Measurements from ENCODE around the gene DCUN1D2.

The DCUN1D2 gene

DNA sequence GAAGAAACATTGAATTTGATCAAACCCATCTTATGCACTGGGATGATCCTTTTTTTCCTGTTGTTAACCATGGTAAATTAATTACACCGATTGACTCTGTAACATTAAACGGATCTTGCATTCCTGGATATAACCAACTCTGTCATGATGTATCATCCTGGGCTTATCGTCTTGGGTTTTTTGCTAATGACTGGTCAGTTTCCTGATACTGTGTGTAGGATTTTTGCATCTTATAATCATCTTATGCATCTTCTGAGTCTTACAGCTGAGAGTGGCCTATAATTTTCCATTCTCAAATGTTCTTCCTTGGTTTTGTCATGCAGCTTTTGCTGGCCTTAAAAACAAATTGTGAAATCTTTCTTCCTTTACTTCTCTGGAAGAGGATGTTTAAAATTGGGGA, 12.8 kb downstream of the DCUN1D2 start:
- no peak overlapping the region for H3K27ac ChIP-seq
- peaks cover 38% of the 10 kb centered on the region for H3K36me3 ChIP-seq
- no peak overlapping the region for H3K4me3 ChIP-seq (ENCODE audit: low read depth in 1 of 2, low read length in 1 of 2)
- H3K4me1 ChIP-seq (ENCODE audit: control insufficient read depth in 1 of 2, insufficient read depth in 1 of 2, low read depth in 1 of 2, low read length in 1 of 2) = peaks cover 7 to 8% of the 10 kb centered on the region in 2 experiments
- no peaks in the 10 kb centered on the region for H3K27me3 ChIP-seq
- TF ChIP-seq, protein P1, sequence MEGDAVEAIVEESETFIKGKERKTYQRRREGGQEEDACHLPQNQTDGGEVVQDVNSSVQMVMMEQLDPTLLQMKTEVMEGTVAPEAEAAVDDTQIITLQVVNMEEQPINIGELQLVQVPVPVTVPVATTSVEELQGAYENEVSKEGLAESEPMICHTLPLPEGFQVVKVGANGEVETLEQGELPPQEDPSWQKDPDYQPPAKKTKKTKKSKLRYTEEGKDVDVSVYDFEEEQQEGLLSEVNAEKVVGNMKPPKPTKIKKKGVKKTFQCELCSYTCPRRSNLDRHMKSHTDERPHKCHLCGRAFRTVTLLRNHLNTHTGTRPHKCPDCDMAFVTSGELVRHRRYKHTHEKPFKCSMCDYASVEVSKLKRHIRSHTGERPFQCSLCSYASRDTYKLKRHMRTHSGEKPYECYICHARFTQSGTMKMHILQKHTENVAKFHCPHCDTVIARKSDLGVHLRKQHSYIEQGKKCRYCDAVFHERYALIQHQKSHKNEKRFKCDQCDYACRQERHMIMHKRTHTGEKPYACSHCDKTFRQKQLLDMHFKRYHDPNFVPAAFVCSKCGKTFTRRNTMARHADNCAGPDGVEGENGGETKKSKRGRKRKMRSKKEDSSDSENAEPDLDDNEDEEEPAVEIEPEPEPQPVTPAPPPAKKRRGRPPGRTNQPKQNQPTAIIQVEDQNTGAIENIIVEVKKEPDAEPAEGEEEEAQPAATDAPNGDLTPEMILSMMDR (IDR thresholded peaks at IDR 0.05) = no peak
- no peaks in the 10 kb centered on the region for H3K9me3 ChIP-seq

DNA sequence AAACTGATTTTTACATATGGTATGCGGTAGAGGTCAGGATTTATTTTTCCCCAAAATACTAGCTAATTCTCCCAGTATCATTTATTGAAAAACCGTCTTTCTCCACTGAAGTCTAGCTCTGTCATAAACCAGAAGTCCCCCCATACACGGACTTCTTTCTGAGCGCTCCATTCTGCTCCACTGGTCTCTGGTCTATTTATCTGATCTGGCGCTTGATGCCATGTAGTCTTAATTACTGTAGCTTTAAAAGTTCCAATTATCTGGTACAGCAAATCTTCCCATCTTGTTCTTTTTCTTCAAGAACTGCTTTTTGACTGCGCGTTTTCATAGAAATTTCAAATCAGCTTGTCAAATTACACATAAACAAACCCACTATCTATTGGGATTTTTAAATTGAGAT, 13.7 kb downstream of the DCUN1D2 start:
- H3K36me3 ChIP-seq = peaks cover 45% of the 10 kb centered on the region

DNA sequence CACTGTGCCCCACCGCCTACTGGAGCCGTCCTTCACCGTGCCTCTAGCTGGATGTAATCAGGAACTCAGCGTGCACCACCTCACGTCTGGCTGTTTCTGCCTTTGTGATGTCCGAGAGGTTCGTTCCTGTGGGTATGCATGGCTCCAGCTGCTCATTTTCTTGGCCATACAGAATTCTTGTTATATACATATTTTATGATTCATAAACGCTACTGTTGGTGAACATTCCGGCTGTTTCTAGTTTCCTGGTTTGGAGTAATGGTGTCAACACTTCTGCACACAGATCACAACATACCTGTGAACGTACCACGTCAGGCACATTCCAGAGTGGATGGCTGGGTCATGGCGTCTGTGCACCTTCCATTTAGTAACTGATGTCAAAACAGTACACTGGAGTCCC, 14.6 kb downstream of the DCUN1D2 start:
- Histone ChIP-seq H3K36me3 (peaks cover 50% of the 10 kb centered on the region), H3K9me3 (no peaks in the 10 kb centered on the region), H3K4me3 (ENCODE audit: low read depth in 1 of 2, low read length in 1 of 2) (no peak overlapping the region), H3K4me1 (ENCODE audit: control insufficient read depth in 1 of 2, insufficient read depth in 1 of 2, low read depth in 1 of 2, low read length in 1 of 2) (peaks cover 7 to 8% of the 10 kb centered on the region in 2 experiments), H3K27ac (no peak overlapping the region), H3K27me3 (no peaks in the 10 kb centered on the region)
- TF ChIP-seq, protein P1 (IDR thresholded peaks at IDR 0.05) = no peak

More for the DNA sequence above, 13.7 kb downstream of the DCUN1D2 start:
- Histone ChIP-seq H3K27me3 (no peaks in the 10 kb centered on the region), H3K9me3 (no peaks in the 10 kb centered on the region), H3K27ac (no peak overlapping the region), H3K4me1 (ENCODE audit: control insufficient read depth in 1 of 2, insufficient read depth in 1 of 2, low read depth in 1 of 2, low read length in 1 of 2) (peaks cover 7 to 8% of the 10 kb centered on the region in 2 experiments), H3K4me3 (ENCODE audit: low read depth in 1 of 2, low read length in 1 of 2) (no peak overlapping the region)
- TF ChIP-seq, protein P1 (IDR thresholded peaks at IDR 0.05) = no peak

DNA sequence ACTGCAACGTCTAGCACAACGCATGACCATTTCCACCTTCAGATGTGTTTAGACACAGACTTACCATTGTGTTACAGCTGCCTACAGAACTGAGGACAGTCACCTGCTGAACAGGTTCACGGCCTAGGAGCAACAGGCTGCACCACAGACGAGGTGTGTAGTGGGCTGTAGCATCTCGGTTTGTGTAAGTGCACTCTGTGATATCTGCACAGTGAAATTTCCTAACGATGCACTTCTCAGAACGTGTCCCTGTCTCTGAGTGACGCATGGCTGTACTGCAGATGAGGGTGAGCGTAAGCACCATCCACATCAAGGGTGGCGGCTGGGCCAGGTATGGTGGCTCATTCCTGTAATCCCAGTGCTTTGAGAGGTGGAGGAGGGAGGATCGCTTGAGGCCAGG, 15.2 kb downstream of the DCUN1D2 start:
- TF ChIP-seq, protein P1 (IDR thresholded peaks at IDR 0.05) = no peak

DNA sequence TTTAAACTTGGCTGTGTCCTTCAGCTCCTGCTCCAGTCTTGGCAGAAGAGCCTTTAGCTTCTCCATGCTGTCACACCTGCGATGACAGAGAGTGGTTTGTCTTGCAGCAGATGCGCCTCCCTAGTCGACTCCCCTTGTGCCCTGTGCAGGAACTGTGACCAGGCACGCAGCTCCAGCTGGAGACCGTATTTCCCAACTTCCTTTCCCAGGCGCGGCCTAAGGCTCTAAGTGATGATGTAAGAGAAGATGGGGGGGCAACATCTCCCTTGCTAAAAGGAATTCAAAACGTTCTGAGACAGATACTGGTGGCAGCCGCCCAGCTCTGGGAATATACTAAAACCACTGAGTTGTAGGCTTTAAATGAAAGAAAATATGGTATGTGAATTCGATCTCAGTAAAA, 16.3 kb downstream of the DCUN1D2 start:
- peaks cover 52% of the 10 kb centered on the region for H3K36me3 ChIP-seq
- no peak overlapping the region for H3K4me3 ChIP-seq (ENCODE audit: low read depth in 1 of 2, low read length in 1 of 2)
- no peaks in the 10 kb centered on the region for H3K27me3 ChIP-seq
- TF ChIP-seq, protein P1 (IDR thresholded peaks at IDR 0.05) = no peak
- H3K27ac ChIP-seq = no peak overlapping the region
- peaks cover 7 to 8% of the 10 kb centered on the region in 2 experiments for H3K4me1 ChIP-seq (ENCODE audit: control insufficient read depth in 1 of 2, insufficient read depth in 1 of 2, low read depth in 1 of 2, low read length in 1 of 2)
- H3K9me3 ChIP-seq = no peaks in the 10 kb centered on the region

More for the DNA sequence above, 15.2 kb downstream of the DCUN1D2 start:
- no peaks in the 10 kb centered on the region for H3K27me3 ChIP-seq
- no peaks in the 10 kb centered on the region for H3K9me3 ChIP-seq
- no peak overlapping the region for H3K4me3 ChIP-seq (ENCODE audit: low read depth in 1 of 2, low read length in 1 of 2)
- H3K36me3 ChIP-seq = peaks cover 50% of the 10 kb centered on the region
- peaks cover 7 to 8% of the 10 kb centered on the region in 2 experiments for H3K4me1 ChIP-seq (ENCODE audit: control insufficient read depth in 1 of 2, insufficient read depth in 1 of 2, low read depth in 1 of 2, low read length in 1 of 2)
- no peak overlapping the region for H3K27ac ChIP-seq
